ENCODE results near the gene KPNA6.
"Not testable (repeated sequence)": the region's sequence is repeated elsewhere in the genome, so short reads cannot be mapped to it uniquely, and the experiment has no call there.

Gene KPNA6

GRCh38 chr1:32107742-32108661 lies at the start of gene KPNA6:
TSS of gene KPNA6 (plus strand) at chr1:32108056. CDS start at chr1:32108131, 75 bp downstream.
- DNase-seq, result peak; percentile 82

- no peak for DNase-seq
Observed at GRCh38 chr1:32060914-32061313, 46.9 kb upstream of the KPNA6 start.

DNA sequence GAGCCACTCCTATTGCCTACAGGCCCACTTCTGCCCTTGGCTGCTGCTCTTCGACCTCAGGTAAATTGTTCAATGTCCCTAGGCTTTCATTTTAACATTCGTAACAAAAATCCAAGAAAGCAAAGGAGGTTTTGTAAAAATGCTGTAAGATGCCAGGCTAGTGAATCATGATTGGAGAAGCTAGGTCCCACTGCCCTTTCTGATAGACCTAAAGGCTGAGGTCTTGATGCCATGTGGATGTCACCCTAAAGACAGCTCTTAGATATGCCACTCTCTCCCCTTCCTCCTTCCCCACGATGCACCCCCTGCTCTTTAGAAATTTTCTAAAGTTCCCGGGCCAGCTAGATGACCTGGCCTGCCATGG lies 45.0 kb upstream of the KPNA6 start:
- no peak for DNase-seq

- no peak for DNase-seq
Observed at GRCh38 chr1:32063261-32063681, 44.6 kb upstream of the KPNA6 start.

GRCh38 chr1:32065613-32066488 lies 42.0 kb upstream of the KPNA6 start:
- DNase-seq, result not testable (repeated sequence)

DNA sequence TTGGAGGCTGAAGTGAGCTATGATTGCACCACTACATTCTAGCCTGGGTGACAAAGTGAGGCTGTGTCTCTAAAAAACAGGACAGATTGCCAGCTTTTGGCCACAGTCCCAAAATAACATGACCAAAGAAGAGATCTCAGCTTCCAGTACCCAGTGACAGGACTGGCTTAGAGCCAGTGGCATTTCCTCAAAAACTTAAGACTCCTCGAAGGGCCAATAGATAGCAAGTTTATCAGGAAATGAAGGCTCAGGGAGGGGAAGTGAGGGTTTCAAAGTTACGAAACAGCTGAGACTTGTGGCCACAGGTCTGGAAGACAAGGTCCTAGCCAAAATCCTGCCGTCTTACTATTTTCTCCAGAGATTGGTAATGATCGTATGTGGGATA lies 41.4 kb upstream of the KPNA6 start:
- no peak for DNase-seq

DNA sequence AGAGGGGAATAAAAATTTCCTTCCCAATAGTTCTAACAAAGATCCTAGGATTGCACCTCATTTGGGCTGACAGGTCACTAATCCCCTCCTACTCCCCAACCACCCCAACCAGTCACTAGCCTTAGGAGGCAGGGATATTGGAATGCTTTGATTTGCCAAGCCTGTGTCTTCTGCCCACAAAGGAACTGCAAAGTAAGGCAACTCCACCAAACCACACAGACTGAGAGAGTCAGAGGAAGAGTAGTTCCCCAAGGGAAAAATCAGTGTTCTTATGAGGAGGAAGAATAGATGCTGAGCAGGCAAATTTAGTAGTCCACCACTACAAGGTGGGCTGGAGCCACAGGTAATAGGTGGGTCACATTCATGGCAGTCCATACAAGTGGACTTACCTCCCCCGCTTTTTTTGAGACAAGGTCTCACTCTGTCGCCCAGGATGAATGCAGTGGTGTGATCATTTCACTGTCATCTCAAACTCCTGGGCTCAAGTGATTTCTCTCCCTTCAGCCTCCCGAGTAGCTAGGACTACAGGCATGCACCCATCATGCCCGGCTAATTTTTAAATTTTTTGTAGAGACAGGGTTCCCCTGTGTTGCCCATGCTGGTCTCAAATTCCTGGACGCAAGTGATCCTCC lies 38.8 kb upstream of the KPNA6 start:
- no peak for DNase-seq

- no peak for DNase-seq
Observed at GRCh38 chr1:32071758-32072621, 35.9 kb upstream of the KPNA6 start.

DNA sequence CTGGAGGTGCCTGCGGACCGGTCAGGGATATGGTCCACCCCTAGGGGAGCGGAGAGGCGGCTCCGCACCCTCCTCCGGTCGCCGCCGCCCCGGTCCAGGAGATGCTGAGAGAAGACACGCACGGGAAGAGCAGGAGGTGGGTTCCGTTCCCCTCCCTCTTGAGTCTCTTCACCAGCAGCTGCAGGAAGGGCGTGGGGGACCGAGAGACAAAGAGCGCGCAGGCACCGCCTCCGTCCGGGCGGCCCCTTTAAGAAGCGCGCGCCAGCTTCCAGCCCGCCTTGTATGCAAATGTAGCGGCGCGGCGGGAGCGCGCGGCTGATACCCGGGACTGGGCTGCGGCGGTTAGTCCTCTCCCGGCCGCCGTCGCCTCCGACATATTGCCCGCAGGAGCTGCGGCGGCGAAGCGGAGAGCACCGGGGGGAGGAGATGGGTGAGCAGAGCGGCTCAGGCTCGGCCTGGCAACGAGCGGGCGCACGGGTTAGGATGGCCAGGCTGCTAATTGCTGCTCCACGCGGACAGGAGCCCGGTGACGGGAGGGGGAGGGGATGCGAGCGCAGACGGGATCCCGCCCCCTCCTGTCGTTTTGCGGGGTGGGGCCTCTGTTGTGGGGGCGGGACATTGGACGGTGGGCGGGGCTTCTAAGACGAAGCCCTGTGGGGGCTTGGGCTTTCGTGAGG lies 35.1 kb upstream of the KPNA6 start, which contains the start of gene TMEM39B:
TSS of gene TMEM39B (plus strand) at position 318 of the 677 bp plus-strand sequence. CDS start at position 427, 109 bp downstream.
- DNase-seq, result peak; percentile 87

DNA sequence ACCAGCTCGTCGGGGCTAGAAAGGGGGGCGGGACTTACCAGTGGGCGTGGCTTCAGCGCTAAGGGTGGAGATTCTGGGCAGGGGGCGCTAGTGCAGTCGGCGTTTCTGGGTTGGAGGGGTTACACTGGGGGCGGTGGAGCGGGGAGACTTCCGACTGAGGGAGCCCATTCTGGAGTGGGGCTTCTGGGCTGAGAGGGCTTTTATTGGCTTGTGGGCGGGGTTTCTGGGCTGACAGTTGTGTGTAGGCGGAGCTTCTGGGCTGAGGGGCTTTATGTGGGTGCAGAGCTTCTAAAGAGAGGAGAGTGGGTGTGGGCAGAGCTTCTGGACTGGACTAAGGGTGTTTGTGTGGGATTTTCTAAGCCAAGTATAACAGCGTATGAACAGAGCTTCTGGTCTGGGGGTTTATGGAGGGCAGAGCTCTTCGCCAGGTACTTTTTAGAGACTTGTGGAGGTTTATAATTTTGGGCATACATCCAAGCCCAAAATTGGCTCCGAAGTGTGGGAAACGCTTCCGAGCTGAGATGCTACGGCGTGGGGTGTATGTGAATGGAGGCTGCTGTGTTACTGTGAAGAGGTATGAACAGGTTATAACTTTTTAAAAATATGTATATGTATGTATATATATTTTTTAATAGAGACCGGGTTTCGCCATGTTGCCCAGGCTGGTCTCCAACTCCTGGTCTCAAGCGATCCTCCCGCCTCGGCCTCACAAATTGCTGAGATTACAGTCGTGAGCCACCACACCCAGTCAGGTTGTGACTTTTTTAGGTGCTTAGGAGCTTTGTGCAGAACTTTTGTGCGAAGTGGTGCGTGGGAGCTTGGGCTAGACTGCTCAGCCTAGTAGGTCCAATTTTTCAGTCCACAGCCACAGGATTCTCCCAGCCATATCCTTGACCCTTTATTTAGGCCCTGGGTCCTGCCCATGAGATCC lies 34.3 kb upstream of the KPNA6 start:
- DNase-seq, result no peak

DNA sequence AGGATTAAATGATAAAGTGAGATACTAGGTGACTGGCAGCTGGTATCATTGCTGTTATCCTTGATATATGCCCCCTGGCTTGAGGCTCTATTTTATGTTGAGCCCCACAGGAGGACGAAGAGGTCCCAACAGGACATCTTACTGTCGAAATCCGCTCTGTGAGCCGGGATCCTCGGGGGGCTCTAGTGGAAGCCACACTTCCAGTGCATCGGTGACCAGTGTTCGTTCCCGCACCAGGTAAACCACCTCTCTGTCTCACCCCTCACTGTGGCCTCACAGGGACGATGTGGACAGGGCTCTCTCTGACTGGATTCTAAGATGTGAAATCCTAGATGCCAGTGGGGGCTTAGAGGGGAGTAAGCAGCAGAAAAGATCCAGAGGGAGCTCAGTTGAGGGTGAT lies 33.0 kb upstream of the KPNA6 start:
- no peak for DNase-seq

DNA sequence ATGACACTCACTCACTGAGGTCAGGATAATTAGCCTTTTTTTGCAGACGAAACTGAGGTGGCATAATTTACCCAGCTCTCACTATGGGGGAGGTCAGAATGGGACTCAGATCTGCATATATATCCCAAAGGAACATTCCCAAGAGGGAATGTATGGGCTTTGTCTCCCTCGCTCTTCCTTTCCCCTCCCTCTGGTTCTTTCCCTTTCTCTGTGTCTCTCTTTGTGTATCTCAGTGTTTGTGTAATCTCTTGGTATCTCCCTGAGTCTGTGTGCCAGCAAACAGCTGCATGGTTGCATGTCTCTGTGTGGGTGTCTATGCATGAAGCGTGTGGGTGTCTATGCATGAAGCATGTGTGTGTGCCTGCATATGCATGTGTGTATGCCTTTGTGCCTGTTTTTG lies 30.4 kb upstream of the KPNA6 start:
- DNase-seq, result no peak

DNA sequence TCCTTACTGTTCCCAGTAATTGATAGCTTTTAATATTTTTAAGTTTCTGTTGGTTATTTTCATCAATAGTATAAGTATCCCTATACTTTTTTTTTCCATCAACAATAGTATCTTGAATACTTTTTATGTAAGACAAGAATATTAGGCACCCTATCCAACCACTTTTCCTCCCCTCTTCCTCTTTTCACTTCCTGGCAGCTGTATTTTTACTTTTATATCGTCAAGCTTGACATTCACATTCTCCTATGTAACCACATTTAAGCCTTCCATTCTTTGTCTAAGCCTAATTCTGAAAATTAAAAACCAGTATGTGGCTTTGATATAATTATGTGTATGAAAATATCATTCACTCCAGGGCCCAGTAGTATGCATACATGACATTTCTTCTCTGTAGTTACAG lies 25.8 kb upstream of the KPNA6 start:
- no peak for DNase-seq

DNA sequence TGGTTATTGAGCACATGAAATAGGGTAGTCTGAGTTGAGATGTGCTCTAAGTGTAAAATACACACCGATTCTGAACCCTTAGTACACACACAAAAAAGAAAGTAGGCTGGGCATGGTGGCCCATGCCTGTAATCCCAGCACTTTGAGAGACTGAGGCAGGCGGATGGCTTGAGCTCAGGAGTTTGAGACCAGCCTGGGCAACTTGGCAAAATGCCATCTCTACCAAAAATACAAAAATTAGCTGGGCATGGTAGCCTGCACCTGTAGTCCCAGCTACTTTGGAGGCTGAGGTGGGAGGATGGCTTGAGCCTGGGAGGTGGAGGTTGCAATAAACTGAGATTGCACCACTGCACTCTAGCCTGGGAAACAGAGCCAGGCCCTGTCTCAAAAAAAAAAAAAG lies 21.5 kb upstream of the KPNA6 start:
- DNase-seq, result not testable (repeated sequence)

DNA sequence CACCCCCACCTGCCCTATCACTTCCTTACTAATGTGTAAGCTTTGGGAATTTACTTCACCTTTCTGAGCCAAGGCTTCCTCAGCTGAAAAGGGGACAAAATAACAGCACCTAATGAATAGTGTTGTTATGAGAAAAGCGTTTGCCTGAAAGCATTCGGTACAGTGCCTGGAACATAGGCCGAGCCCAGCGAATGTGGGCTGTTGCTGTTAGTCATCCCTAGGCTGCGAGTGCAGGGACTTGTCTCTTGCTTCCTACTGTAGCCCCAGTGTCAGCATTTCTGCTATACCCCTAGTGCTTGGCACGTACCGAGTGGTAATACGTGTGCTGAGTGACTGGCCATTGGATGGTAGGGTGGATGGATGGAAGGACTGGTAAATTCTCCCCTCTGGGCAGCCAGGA lies 16.7 kb upstream of the KPNA6 start:
- no peak for DNase-seq

DNA sequence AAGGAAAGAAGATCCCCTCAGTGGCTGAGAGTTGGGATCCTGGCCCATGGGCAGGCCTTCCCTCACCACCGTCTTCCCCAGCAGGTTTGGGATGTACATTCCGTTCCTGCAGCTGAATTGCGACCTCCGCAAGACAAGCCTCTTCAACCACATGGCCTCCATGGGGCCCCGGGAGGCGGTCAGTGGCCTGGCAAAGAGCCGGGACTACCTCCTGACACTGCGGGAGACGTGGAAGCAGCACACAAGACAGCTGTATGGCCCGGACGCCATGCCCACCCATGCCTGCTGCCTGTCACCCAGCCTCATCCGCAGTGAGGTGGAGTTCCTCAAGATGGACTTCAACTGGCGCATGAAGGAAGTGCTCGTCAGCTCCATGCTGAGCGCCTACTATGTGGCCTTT lies 16.3 kb upstream of the KPNA6 start:
- no peak for DNase-seq

DNA sequence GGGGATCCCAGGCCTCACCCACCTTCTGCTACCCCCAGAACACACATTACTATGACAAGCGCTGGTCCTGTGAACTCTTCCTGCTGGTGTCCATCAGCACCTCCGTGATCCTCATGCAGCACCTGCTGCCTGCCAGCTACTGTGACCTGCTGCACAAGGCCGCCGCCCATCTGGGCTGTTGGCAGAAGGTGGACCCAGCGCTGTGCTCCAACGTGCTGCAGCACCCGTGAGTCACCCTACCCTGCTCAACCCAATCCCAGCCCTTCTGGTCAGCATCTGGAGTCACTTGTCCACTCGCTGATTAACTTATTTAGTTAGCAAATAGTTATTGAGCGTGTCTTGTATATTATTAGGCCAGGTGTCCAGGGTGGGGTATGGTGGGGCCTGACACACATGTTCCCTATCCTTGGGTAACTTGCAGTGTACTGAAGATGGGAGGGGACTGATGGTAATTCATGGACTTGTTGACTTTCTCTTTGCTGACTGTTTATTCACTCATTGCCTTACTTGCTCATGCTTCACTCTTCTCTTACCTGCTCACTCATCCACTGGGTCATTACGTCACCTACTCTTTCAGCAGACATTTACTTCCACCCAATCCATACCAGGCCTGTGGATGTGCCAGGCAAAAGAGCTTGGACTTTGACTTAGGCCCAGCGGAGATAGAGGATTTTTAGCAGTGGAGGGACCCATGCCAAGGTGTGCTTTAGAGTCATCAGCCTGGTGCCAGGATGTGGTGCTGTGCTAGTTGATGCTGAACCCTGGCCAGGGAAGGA lies 12.9 kb upstream of the KPNA6 start:
- no peak for DNase-seq

DNA sequence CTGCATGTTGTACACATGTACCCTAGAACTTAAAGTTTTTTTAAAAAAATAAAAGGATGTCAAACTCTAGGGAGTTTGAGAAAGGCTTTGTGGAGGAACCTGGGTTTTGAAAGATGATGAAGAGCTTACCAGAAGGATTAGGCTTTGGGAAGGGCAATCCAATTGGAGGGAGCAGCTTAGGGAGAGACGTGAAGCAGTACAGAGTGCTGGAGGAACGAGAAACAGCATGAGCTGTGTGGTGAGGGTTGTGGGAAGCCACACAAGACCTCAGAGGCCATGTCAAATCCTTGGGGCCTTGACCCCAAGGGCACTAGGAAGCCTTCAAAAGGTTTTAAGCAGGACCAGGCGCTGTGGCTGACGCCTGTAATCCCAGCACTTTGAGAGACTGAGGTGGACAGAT lies 8.4 kb upstream of the KPNA6 start:
- DNase-seq, result no peak

GRCh38 chr1:32100359-32100758 lies 7.5 kb upstream of the KPNA6 start:
- DNase-seq, result no peak

Measured in activated CD4-positive, alpha-beta T cell treated with anti-CD3 and anti-CD28 coated beads for 1 hour (primary cell).